ENCODE measurements around the gene IRF7.
"Not testable (repeated sequence)": the region's sequence is repeated elsewhere in the genome, so short reads cannot be mapped to it uniquely, and the experiment has no call there.

Gene IRF7

GRCh38 chr11:586376-587316 is 29.1 kb downstream of the IRF7 start:
- DNase-seq (ENCODE audit: extremely low read depth in 1 of 2, low read depth in 1 of 2): no peak

- no peak for DNase-seq (ENCODE audit: extremely low read depth in 1 of 2, low read depth in 1 of 2)
These were observed 31.5 kb downstream of the IRF7 start for GRCh38 chr11:584287-584686.

GRCh38 chr11:581752-582151 is 34.0 kb downstream of the IRF7 start:
- DNase-seq (ENCODE audit: extremely low read depth in 1 of 2, low read depth in 1 of 2): no peak

- DNase-seq (ENCODE audit: extremely low read depth in 1 of 2, low read depth in 1 of 2): no peak
These were observed 34.4 kb downstream of the IRF7 start for GRCh38 chr11:581342-581741.

DNA sequence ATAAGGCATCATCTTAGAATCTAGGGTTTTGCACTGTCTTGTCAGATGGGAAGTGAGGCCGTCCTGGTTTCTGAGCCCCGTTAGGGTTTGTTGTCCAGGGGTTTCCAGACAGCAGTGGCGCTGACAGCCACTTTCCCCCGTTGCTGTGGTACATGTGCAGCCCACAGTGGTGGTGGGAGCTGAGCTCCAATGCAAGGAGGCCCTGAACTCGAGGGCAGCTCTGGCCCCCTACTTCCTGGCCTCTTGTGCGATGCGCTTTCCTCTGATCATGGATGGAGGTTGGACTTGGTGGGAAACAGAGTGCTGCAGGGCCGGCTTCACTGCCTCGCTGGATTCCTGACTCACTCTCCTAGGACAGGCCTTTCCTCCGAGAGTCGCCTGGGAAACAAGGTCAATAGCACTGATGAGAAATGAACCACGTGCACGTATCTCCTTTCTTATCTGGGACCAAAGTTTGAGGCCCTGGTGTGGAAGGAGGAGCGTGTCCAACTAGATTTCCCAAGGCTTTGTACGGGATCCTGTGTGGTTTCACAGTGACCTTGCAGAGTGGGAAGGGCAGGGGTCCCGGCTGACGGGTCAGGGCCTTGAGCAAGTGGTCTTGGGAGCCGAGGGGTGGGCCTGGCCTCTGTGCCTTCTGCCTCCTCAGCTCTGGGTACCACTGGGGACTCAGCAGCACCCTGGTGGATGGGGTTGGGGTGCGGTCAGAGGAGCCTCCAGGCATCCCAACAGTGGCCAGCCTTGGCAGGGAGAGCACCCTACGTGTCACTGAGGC is 35.7 kb downstream of the IRF7 start:
- DNase-seq (ENCODE audit: extremely low read depth in 1 of 2, low read depth in 1 of 2): no peak

DNA sequence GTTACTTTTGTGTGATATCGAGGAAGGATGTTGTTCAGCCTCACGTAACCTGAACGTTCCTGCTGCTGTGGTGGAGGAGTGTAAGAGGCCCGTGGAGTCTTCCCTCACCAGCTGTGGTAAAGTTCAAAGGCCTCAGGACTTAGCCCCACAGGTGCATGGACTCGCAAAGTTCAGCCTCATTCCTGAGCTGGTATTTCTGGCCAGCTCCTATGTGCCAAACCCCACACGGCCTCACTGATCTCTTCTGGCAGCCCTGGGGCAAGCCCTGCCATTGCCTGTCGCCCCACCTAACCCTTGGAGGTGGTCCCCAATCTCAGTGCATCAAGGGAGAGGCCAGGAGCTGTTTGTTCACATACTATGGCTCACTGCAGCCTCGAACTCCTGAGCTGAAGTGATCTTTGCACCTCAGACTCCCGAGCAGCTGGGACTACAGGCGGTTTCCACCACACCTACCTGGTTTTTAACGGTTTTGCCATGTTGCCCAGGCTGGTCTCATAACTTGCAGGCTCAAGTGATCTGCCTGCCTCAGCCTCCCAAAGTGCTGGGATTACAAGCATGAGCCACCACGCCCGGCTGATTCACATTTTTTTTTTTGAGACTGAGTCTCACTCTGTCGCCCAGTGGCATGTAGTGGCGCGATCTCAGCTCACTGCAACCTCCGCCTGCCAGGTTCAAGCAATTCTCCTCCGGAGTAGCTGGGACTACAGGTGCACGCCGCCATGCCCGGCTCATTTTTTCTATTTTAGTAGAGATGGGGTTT is 37.3 kb downstream of the IRF7 start:
- DNase-seq (ENCODE audit: extremely low read depth in 1 of 2, low read depth in 1 of 2): no peak

GRCh38 chr11:577611-577894 is 38.2 kb downstream of the IRF7 start:
- no peak for DNase-seq (ENCODE audit: extremely low read depth in 1 of 2, low read depth in 1 of 2)

DNA sequence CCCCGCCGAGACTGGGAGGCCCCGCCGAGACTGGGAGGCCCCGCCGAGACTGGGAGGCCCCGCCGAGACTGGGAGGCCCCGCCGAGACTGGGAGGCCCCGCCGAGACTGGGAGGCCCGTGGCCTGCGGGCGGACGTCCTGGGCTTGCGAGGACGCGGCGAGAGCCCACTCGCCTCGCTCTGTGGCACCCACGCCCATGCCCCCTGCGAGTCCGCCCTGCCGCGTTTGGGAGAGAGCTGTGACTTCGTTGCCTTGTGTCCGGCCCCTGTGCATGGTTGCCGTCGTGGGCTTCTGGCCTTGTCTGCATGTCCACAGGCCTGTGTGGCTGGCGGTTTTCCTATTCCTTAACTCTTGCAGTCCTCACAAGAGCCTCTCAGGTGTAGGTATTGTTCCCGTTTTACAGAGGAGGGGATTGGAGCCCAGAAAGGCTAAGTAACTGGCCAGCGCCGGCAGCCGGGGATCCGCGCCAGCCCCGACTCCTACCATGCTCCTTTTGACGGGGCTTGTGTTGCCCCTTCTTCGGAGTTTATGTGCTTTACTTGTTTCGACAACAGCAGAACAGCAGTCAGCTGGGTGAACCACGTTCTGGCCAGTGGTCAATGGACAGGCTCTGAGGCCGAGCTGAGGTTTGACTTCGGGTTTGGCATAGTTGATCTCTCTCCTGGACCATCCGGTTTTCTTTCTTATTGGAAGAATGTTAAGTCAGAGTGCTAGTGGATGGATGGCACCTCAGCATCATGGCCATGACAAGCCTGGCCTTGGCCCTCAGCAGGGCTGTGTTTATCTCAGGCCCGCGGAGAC is 38.7 kb downstream of the IRF7 start:
- DNase-seq (ENCODE audit: extremely low read depth in 1 of 2, low read depth in 1 of 2): no peak

GRCh38 chr11:575996-576768 is 39.6 kb downstream of the IRF7 start, which contains the start of gene PHRF1:
TSS of gene PHRF1 (plus strand) at chr11:576470. CDS start at chr11:581513, 5,043 bp downstream.
- peak; percentile 93 to 94 for DNase-seq (ENCODE audit: extremely low read depth in 1 of 2, low read depth in 1 of 2)

GRCh38 chr11:575313-575995 is 40.3 kb downstream of the IRF7 start:
- DNase-seq (ENCODE audit: extremely low read depth in 1 of 2, low read depth in 1 of 2): no peak

DNA sequence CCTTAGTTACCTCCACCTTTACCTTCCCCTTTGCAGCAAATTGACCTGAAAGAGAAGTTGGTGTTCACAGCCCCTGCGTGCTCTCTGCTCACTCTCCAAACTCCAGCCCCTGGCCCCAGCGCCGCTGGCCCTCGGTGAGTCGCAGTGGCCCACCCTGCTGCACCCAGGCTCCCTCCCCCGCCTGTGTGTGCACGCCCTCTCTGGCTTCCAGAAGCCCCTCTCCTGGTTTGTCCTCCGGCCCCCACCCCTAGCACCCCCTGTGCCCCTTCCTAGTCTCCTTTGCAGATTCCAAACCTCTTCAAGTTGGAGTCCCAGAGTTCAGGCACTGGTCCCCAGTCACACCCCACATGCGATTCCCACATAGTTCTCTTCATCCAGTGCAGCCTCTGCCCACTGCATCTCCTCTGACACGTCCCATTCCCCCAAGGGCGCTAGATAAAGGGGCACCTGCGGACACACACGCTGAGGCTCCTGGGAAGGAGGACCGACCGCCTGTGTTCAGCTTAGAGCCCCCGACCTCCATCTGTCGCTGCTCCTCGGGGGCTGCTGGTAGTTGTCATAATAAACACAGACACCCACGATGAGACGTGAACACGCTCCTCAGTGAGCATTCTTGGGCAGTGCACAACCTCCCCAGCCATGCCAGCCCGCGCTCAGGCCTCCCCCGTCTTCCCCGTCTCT is 41.0 kb downstream of the IRF7 start:
- no peak for DNase-seq (ENCODE audit: extremely low read depth in 1 of 2, low read depth in 1 of 2)

DNA sequence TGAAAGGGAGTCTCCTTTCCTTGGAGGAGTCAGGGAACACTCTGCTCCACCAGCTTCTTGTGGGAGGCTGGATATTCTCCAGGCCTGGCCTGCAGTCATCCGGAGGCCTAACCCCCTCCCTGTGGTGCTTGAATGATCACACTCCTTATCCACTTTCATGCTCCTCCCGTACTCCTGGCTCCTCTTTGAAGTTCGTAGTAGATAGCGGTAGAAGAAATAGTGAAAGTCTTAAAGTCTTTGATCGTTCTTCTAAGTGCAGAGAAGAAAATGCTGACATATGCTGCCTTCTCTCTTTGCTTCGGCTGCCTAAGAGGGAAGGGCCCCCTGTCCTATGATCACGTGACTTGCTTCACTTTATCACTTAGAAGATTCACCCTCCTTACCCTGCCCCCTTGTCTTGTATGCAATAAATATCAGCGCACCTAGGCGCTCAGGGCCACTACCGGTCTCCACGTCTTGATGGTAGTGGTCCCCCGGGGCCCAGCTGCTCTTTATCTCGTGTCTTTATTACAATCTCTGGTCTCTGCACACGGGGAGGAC is 41.6 kb downstream of the IRF7 start:
- not testable (repeated sequence) for DNase-seq (ENCODE audit: extremely low read depth in 1 of 2, low read depth in 1 of 2)

DNA sequence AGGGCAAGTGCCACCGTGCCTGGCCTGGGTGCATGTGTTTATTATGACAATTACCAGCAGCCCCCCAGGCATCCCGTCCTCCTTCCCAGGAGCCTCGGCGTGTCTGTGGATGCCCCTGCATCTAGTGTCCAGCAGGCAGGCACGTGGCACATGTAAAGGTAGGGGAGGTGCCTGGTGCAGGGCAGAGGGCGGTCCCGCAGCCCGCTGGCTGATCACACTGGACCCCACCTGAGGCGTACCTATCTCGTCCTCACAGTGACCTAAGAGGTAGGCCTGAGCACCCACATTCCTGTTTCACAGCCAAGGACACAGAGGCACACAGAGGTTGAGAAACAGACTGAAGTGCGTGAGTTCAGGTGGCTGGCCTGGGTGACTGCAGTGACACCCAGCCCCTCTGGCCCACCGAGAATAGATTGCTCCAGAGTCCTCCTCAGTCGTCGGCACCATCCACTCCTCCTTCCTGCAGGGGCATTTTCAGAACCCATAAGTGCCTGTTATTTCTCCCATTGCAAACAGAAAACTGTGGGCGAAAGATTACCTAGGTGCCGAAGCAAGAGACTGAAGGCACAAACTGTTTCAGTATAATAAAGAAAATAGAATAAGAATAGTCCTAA is 42.5 kb downstream of the IRF7 start:
- no peak for DNase-seq (ENCODE audit: extremely low read depth in 1 of 2, low read depth in 1 of 2)

GRCh38 chr11:571802-572185 is 44.0 kb downstream of the IRF7 start:
- no peak for DNase-seq (ENCODE audit: extremely low read depth in 1 of 2, low read depth in 1 of 2)

DNA sequence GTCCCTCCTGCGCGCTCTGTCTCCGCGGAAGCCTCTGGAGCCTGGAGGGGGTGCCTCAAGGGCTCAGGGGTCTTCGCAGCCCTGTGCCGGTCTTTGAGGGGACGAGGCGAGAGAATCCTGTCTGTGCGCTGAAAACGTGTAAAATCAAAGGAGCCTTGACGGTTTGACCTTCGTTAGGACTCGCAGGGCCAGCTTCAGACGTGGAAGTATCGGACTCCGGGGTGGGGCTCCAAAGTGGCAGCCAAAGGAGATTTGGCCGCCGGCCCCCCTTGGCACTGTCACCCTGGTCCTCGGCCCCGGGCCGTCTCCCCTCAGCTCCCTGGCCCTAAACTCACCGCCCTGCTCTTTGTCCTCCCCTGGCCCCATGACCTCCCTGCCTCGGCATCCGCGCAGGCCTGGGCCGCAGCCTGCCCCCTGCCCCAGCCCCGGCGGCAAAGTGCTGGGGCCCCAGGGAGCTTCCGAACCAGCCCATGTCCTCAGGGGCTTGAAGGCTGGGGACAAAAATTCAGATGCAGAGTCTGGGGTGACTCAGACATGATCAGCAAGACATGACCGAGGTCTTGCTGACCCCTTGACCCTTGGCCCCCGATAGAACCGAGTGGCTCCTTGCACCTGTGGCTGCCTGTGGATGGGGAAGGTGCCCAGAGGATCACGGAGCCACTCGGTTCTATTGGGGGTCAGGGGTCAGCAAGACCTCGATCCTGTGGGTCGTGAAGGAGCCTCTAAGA is 46.4 kb downstream of the IRF7 start:
- DNase-seq (ENCODE audit: extremely low read depth in 1 of 2, low read depth in 1 of 2): no peak

GRCh38 chr11:568306-569157 is 47.2 kb downstream of the IRF7 start:
- DNase-seq (ENCODE audit: extremely low read depth in 1 of 2, low read depth in 1 of 2): peak; percentile 60 to 84
